ENCODE measurements around the gene ARHGAP12.

- TF ChIP-seq, protein P1, sequence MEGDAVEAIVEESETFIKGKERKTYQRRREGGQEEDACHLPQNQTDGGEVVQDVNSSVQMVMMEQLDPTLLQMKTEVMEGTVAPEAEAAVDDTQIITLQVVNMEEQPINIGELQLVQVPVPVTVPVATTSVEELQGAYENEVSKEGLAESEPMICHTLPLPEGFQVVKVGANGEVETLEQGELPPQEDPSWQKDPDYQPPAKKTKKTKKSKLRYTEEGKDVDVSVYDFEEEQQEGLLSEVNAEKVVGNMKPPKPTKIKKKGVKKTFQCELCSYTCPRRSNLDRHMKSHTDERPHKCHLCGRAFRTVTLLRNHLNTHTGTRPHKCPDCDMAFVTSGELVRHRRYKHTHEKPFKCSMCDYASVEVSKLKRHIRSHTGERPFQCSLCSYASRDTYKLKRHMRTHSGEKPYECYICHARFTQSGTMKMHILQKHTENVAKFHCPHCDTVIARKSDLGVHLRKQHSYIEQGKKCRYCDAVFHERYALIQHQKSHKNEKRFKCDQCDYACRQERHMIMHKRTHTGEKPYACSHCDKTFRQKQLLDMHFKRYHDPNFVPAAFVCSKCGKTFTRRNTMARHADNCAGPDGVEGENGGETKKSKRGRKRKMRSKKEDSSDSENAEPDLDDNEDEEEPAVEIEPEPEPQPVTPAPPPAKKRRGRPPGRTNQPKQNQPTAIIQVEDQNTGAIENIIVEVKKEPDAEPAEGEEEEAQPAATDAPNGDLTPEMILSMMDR (conservative IDR thresholded peaks at IDR 0.05 in 1 of 2, IDR thresholded peaks at IDR 0.05 in 1 of 2; ENCODE audit: extremely low read depth in 1 of 2, insufficient read depth in 1 of 2, low read depth in 1 of 2, low read length in 2 of 2) = no peak
- no peak for TF ChIP-seq EZH2 (IDR thresholded peaks at IDR 0.05; ENCODE audit: borderline replicate concordance, low read length)
These were observed 89.9 kb downstream of the ARHGAP12 start for GRCh38 chr10:31838709-31839108.

All from mammary epithelial cell (primary cell).